K562 (cell line): ENCODE measurements around the gene MED29. TPM values are rescaled to one million over a fixed set of nuclear protein-coding genes. Genes with fewer than 3 reads are reported as not detected.
A peak's percentile ranks its signal among the peaks of the same experiment; 100 is the strongest.

Experiments used
- BRD9 ChIP-seq: fragments of 450-650 bp; IDR thresholded peaks from 2 replicates; pipeline ENCODE4 v1.6.1; 2018; ENCODE audit warnings: low read depth; ENCODE audit not compliant: partially characterized antibody
- CEBPB ChIP-seq: fragments of 450-650 bp; IDR thresholded peaks from 2 replicates; pipeline ENCODE4 v1.6.1; 2016; ENCODE audit warnings: missing genetic modification characterization, missing compliant biosample characterization
- E2F6 ChIP-seq, 2 experiments: IDR thresholded peaks; 2 replicates each; pipeline ENCODE4 v1.6.1; 2011; ENCODE audit warnings: borderline replicate concordance in 1 of 2, control low read depth in 1 of 2, low read depth in 1 of 2, low read length in 1 of 2, mild to moderate bottlenecking in 1 of 2, mixed read lengths in 1 of 2, moderate library complexity in 1 of 2; ENCODE audit not compliant: insufficient read depth in 1 of 2, insufficient read length in 1 of 2, poor library complexity in 1 of 2, severe bottlenecking in 1 of 2; ENCODE audit errors: extremely low read depth in 1 of 2
- FOS ChIP-seq: IDR thresholded peaks from 3 replicates; pipeline ENCODE4 v1.6.1; 2011; ENCODE audit not compliant: insufficient read length; ENCODE audit errors: extremely low read depth
- HDGF ChIP-seq: fragments of 450-650 bp; IDR thresholded peaks from 2 replicates; pipeline ENCODE4 v1.6.1; 2016
- HLTF ChIP-seq: fragments of 450-650 bp; IDR thresholded peaks from 2 replicates; pipeline ENCODE4 v1.6.1; 2016
- HNRNPH1 ChIP-seq: fragments of 200-400 bp; formaldehyde crosslinking; optimal IDR thresholded peaks from 2 replicates; pipeline ENCODE3; 2017; ENCODE audit warnings: low read depth, mild to moderate bottlenecking, low read length, moderate library complexity
- MED1 ChIP-seq: sonication (generic); formaldehyde crosslinking; IDR thresholded peaks from 2 replicates; pipeline ENCODE4 v1.8.1; 2023; ENCODE audit warnings: missing genetic modification reagents, borderline replicate concordance
- NR4A1 ChIP-seq, 2 experiments: fragments of 250-450 bp in 1 of 2; fragments of 450-650 bp in 1 of 2; sonication (Bioruptor Pico) in 1 of 2; IDR thresholded peaks; 2 replicates each; pipeline versions ENCODE4 v1.4.0 to v1.6.1; 2016 to 2020; ENCODE audit warnings: mild to moderate bottlenecking in 2 of 2, missing compliant biosample characterization in 1 of 2, missing genetic modification characterization in 1 of 2, moderate library complexity in 1 of 2
- RCOR1 ChIP-seq, 2 experiments: IDR thresholded peaks; 2 replicates each; pipeline ENCODE4 v1.6.1; 2012; ENCODE audit warnings: low read depth in 2 of 2, low read length in 2 of 2, borderline replicate concordance in 1 of 2, improper control_type of control experiment in 1 of 2
- XRCC5 ChIP-seq: fragments of 200-400 bp; formaldehyde crosslinking; IDR thresholded peaks from 2 replicates; pipeline ENCODE4 v1.6.1; 2017; ENCODE audit warnings: low read depth, mild to moderate bottlenecking, low read length
- ZFP1 ChIP-seq: fragments of 450-650 bp; formaldehyde crosslinking; IDR thresholded peaks from 2 replicates; pipeline ENCODE4 v1.4.0; 2020; ENCODE audit warnings: mild to moderate bottlenecking, mixed read lengths
- ZNF655 ChIP-seq: fragments of 250-450 bp; sonication (Bioruptor Pico); IDR thresholded peaks from 2 replicates; pipeline ENCODE4 v1.5.0; 2021
- polyA plus RNA-seq, 8 experiments: library from polyadenylated mRNA; depleted of rRNA in 4 of 8; stranded (reverse) in 5 of 8; unstranded in 3 of 8; fragments of >200 nt; fragmentation: Nextera tagmentation in 2 of 8; fragmentation: Illumina TruSeq in 1 of 8; extraction: Ambion mirVana in 2 of 8; extraction: Trizol in 1 of 8; gene quantifications; 2 replicates each; pipeline versions ENCODE4 v1.2.1 to v1.2.3, GENCODE V29; 2011 to 2014; ENCODE audit warnings: inconsistent platforms in 1 of 8, missing spikeins in 1 of 8
- total RNA-seq, 7 experiments: library from RNA; depleted of rRNA in 6 of 7; stranded (reverse); fragments of >200 nt in 6 of 7; fragmentation: Illumina TruSeq in 2 of 7; extraction: Trizol in 2 of 7; gene quantifications; 2 replicates each; pipeline versions ENCODE4 v1.2.1 to v1.2.3, GENCODE V29; 2011 to 2021; ENCODE audit warnings: low replicate concordance in 1 of 7
- TF ChIP-seq, protein P1 (sequence below): fragments of 450-650 bp; formaldehyde crosslinking; IDR thresholded peaks from 2 replicates; pipeline ENCODE4 v1.4.0; 2020; ENCODE audit warnings: mild to moderate bottlenecking
- TF ChIP-seq, protein P2 (sequence below): sonication (generic); formaldehyde crosslinking; IDR thresholded peaks from 2 replicates; pipeline ENCODE4 v1.4.0; 2020; ENCODE audit warnings: mild to moderate bottlenecking, missing genetic modification reagents
- TF ChIP-seq, protein P3 (sequence below): fragments of 200-800 bp; sonication (Bioruptor generic); IDR thresholded peaks from 2 replicates; pipeline ENCODE4 v1.6.1; 2016; ENCODE audit warnings: missing genetic modification characterization, missing compliant biosample characterization

The MED29 gene
- total and polyA plus RNA-seq, 9 of the 15 experiments (the other 6 are each of a cell fraction or from before 2014, with no cell fraction given) = 1.8 to 22.6 (median 12.4) TPM

DNA sequence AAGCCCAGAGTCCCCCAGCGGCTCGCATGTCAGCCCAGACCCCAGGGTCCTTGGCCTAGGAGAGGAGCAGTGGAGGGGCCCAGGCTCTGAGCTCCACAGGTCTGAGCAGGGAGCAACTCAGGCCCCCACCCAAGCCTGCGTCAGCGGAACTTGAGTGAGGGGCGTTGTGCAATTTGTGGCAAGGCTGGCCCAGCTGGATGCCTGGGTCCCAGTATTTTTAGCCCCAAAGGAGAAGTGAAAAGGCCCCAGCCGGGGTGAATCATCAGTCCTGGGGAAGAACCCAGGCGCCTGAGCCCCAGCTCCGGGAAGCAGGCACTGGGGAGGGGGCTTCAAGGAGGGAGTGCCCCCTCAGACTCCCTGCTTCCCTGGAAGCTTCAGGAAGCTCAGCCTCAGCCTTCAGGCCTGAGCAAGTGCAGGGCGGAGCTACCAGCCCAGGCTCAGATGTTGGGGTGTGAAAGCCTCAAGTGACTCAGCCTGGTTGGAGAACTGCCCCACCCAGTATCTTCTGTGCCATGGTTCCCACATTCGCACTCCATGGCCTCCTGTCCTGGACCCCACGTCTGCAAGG, 7.2 kb downstream of the MED29 start (continued):
- TF ChIP-seq BRD9 (no peak), HNRNPH1 (no peak), RCOR1 (IDR thresholded peaks at IDR 0.05; ENCODE audit: borderline replicate concordance in 1 of 2, low read depth in 2 of 2, low read length in 2 of 2) (0 out of 4 replicates have a peak, but pooled peaks of 1 of the 2 experiments have one; percentile 13), HDGF (no peak), FOS (no peak), ZNF655 (CRISPR knock-in tag) (no peak), NR4A1 (CRISPR knock-in tag; IDR thresholded peaks at IDR 0.05) (no peak), NR4A1 (tag; IDR thresholded peaks at IDR 0.05) (no peak), ZFP1 (CRISPR knock-in tag) (no peak), E2F6 (IDR thresholded peaks at IDR 0.05; ENCODE audit: borderline replicate concordance in 1 of 2, extremely low read depth in 1 of 2, insufficient read depth in 1 of 2, insufficient read length in 1 of 2, low read depth in 1 of 2, low read length in 1 of 2, poor library complexity in 1 of 2, severe bottlenecking in 1 of 2) (peak in 1 of 2 experiments; percentile 31), HLTF (no peak), XRCC5 (no peak), MED1 (CRISPR knock-in tag) (no peak), CEBPB (peak; percentile 48)
- TF ChIP-seq, protein P1, sequence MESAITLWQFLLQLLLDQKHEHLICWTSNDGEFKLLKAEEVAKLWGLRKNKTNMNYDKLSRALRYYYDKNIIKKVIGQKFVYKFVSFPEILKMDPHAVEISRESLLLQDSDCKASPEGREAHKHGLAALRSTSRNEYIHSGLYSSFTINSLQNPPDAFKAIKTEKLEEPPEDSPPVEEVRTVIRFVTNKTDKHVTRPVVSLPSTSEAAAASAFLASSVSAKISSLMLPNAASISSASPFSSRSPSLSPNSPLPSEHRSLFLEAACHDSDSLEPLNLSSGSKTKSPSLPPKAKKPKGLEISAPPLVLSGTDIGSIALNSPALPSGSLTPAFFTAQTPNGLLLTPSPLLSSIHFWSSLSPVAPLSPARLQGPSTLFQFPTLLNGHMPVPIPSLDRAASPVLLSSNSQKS = no peak
- TF ChIP-seq, protein P2, sequence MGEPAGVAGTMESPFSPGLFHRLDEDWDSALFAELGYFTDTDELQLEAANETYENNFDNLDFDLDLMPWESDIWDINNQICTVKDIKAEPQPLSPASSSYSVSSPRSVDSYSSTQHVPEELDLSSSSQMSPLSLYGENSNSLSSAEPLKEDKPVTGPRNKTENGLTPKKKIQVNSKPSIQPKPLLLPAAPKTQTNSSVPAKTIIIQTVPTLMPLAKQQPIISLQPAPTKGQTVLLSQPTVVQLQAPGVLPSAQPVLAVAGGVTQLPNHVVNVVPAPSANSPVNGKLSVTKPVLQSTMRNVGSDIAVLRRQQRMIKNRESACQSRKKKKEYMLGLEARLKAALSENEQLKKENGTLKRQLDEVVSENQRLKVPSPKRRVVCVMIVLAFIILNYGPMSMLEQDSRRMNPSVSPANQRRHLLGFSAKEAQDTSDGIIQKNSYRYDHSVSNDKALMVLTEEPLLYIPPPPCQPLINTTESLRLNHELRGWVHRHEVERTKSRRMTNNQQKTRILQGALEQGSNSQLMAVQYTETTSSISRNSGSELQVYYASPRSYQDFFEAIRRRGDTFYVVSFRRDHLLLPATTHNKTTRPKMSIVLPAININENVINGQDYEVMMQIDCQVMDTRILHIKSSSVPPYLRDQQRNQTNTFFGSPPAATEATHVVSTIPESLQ (CRISPR knock-in tag) = 0 out of 2 replicates have a peak, but pooled peaks have one; percentile 62
- TF ChIP-seq, protein P3, sequence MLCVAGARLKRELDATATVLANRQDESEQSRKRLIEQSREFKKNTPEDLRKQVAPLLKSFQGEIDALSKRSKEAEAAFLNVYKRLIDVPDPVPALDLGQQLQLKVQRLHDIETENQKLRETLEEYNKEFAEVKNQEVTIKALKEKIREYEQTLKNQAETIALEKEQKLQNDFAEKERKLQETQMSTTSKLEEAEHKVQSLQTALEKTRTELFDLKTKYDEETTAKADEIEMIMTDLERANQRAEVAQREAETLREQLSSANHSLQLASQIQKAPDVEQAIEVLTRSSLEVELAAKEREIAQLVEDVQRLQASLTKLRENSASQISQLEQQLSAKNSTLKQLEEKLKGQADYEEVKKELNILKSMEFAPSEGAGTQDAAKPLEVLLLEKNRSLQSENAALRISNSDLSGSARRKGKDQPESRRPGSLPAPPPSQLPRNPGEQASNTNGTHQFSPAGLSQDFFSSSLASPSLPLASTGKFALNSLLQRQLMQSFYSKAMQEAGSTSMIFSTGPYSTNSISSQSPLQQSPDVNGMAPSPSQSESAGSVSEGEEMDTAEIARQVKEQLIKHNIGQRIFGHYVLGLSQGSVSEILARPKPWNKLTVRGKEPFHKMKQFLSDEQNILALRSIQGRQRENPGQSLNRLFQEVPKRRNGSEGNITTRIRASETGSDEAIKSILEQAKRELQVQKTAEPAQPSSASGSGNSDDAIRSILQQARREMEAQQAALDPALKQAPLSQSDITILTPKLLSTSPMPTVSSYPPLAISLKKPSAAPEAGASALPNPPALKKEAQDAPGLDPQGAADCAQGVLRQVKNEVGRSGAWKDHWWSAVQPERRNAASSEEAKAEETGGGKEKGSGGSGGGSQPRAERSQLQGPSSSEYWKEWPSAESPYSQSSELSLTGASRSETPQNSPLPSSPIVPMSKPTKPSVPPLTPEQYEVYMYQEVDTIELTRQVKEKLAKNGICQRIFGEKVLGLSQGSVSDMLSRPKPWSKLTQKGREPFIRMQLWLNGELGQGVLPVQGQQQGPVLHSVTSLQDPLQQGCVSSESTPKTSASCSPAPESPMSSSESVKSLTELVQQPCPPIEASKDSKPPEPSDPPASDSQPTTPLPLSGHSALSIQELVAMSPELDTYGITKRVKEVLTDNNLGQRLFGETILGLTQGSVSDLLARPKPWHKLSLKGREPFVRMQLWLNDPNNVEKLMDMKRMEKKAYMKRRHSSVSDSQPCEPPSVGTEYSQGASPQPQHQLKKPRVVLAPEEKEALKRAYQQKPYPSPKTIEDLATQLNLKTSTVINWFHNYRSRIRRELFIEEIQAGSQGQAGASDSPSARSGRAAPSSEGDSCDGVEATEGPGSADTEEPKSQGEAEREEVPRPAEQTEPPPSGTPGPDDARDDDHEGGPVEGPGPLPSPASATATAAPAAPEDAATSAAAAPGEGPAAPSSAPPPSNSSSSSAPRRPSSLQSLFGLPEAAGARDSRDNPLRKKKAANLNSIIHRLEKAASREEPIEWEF (CRISPR knock-in tag) = no peak
